Lower lobe of right lung (tissue), 2 donors: Measurements from ENCODE around the gene UBE2J2. TPM values are rescaled to one million over a fixed set of nuclear protein-coding genes. Genes with fewer than 3 reads are reported as not detected.
A peak's percentile ranks its signal among the peaks of the same experiment; 100 is the strongest.

Source experiments
- ATAC-seq, 2 donors: fragments of 200-7000 bp; cut with Tn5 transposase; one replicate each; pipeline ENCODE4 v1.9.1; 2020 to 2022; ENCODE audit warnings: mild to moderate bottlenecking in 2 of 2, moderate library complexity in 2 of 2
- DNase-seq: peaks from one replicate; pipeline ENCODE4 v3.0.0-alpha.2; 2020
- H3K27ac ChIP-seq: fragments of 200-600 bp; one replicate; pipeline ENCODE4 v1.8.0; 2022
- H3K27me3 ChIP-seq: fragments of 200-600 bp; one replicate; pipeline ENCODE4 v1.8.0; 2022; ENCODE audit warnings: low read depth
- H3K36me3 ChIP-seq: fragments of 200-600 bp; one replicate; pipeline ENCODE4 v1.8.0; 2022; ENCODE audit warnings: mild to moderate bottlenecking
- H3K4me1 ChIP-seq: fragments of 200-600 bp; one replicate; pipeline ENCODE4 v1.8.0; 2022
- H3K4me3 ChIP-seq: fragments of 200-600 bp; one replicate; pipeline ENCODE4 v1.8.0; 2022; ENCODE audit warnings: mild to moderate bottlenecking
- H3K9me3 ChIP-seq: fragments of 200-600 bp; one replicate; pipeline ENCODE4 v1.8.0; 2022
- intact Hi-C: fragments of 100-400 bp; cut with DNase I; formaldehyde crosslinking; loops from one replicate; pipeline ENCODE4 v1.11.0; 2022
- total RNA-seq: library from RNA; stranded (reverse); fragmentation: NEBNext Ultra II Directional; extraction: Animal tissue kit (Norgen Biotek cat#: 25700); gene quantifications from one replicate; pipeline ENCODE4 v1.2.1, GENCODE V29; 2021
- TF ChIP-seq, protein P1 (sequence below): fragments of 200-600 bp; IDR thresholded peaks from one replicate; pipeline ENCODE4 v1.8.0; 2022; ENCODE audit warnings: antibody characterized with exemption, mild to moderate bottlenecking
- donor health status: DM: no; HTN: yes; CAD: no; lungs with severe emphysema.

UBE2J2 gene
- total RNA-seq, 1 donor from 2014 or later, result 49.9 TPM

DNA sequence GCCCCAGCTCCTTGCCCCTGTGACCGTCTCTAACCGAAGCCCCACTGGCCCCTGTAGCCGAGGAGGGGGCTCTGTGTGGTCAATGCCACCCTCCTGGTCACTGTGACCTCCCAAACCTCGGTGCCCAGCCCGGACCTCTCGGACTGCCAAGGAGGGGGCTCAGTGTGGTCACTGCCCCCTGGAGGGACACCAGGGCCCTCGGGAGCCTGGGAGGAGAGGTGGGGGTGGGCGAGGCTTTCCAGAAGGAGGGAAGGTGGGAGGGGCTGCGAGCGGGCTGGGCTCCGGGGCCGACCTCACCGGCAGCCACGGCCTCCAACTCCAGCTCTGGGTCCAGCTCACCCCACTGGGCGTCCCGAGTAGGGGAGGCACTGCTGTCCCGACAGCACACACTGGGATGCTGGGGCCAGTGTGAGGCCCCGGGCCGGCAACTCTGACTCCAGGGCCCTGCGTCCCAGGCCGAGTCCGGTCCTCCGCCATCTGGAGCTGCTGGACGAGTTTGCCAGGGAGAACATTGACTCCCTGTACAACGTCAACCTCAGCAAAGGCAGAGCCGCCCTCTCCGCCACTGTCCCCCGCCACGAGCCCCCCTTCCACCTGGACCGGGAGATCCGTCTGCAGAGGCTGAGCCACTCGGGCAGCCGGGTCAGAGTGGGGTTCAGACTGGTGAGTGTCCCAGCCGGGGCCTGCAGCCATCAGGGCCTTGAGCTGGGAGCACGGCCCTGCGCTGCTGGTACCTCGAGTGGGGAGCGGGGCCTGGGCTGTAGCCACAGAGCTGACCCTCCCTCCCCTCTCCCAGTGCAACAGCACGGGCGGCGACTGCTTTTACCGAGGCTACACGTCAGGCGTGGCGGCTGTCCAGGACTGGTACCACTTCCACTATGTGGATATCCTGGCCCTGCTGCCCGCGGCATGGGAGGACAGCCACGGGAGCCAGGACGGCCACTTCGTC lies 12.9 kb upstream of the UBE2J2 start:
- H3K4me1 ChIP-seq, result peaks cover 4% of the 10 kb centered on the region
- ATAC-seq (no peak), DNase-seq (peak; percentile 43)
- peaks cover 29% of the 10 kb centered on the region for H3K27me3 ChIP-seq
- H3K27ac ChIP-seq, result no peak overlapping the region
- H3K9me3 ChIP-seq, result no peaks in the 10 kb centered on the region
- no peak overlapping the region for H3K4me3 ChIP-seq
- H3K36me3 ChIP-seq, result no peaks in the 10 kb centered on the region
- TF ChIP-seq, protein P1, sequence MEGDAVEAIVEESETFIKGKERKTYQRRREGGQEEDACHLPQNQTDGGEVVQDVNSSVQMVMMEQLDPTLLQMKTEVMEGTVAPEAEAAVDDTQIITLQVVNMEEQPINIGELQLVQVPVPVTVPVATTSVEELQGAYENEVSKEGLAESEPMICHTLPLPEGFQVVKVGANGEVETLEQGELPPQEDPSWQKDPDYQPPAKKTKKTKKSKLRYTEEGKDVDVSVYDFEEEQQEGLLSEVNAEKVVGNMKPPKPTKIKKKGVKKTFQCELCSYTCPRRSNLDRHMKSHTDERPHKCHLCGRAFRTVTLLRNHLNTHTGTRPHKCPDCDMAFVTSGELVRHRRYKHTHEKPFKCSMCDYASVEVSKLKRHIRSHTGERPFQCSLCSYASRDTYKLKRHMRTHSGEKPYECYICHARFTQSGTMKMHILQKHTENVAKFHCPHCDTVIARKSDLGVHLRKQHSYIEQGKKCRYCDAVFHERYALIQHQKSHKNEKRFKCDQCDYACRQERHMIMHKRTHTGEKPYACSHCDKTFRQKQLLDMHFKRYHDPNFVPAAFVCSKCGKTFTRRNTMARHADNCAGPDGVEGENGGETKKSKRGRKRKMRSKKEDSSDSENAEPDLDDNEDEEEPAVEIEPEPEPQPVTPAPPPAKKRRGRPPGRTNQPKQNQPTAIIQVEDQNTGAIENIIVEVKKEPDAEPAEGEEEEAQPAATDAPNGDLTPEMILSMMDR, result no peak
- intact Hi-C loops, result no loop called here

DNA sequence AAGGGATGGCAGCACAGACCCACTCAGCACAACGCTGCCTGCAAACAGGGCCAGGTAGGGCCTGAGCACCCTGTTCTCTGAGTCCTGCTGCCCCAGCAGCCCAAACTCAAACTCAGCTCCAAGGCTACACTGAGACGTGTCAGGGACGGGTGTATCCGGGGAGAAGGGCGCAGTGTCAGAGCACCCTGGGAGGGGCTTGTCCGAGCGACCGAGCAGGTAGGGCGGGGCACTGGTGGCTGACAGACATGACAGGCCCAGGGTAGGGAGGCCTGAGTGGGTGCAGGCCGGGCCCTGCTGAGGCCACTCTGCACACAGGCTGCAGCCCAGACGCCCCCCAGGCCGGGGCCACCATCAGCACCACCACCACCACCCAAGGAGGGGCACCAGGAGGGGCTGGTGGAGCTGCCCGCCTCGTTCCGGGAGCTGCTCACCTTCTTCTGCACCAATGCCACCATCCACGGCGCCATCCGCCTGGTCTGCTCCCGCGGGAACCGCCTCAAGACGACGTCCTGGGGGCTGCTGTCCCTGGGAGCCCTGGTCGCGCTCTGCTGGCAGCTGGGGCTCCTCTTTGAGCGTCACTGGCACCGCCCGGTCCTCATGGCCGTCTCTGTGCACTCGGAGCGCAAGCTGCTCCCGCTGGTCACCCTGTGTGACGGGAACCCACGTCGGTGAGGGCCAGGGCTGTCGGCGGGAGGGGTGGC lies 12.1 kb upstream of the UBE2J2 start:
- TF ChIP-seq, protein P1, result no peak
- Histone ChIP-seq H3K9me3 (no peaks in the 10 kb centered on the region), H3K27me3 (peaks cover 29% of the 10 kb centered on the region), H3K27ac (no peak overlapping the region), H3K4me3 (no peak overlapping the region), H3K36me3 (no peaks in the 10 kb centered on the region), H3K4me1 (peaks cover 5% of the 10 kb centered on the region)
- DNase-seq, result peak; percentile 42
- intact Hi-C loops, result no loop called here
- ATAC-seq, result no peak

DNA sequence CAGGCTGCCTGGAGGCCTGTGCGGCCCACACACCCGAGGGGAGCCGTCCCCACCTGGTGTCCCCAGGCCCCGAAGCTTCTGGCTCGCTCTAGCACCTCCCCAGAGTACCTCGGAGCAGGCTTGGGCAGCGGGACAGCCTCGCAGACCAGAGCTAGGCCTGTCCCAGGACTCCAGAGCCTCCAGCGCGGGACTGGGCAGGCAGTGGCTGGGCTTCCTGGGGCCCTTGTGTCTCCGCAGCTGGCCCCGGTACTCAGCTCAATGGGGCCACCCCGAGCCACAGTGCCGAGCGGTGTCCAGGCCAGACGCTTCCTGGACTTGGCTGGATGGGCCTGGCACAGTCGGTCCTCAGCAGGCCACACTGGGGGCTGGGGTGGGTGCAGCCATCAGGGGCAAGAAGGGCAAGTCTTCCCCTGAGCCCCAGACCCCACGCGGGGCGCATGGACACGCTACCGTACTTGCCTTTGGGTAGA lies 11.5 kb upstream of the UBE2J2 start:
- TF ChIP-seq, protein P1, result no peak
- DNase-seq (no peak), ATAC-seq (no peak)
- H3K27me3 ChIP-seq, result peaks cover 29% of the 10 kb centered on the region
- no peak overlapping the region for H3K27ac ChIP-seq
- H3K4me3 ChIP-seq, result no peak overlapping the region
- no peaks in the 10 kb centered on the region for H3K9me3 ChIP-seq
- intact Hi-C loops, result no loop called here
- no peaks in the 10 kb centered on the region for H3K36me3 ChIP-seq
- peaks cover 5% of the 10 kb centered on the region for H3K4me1 ChIP-seq

DNA sequence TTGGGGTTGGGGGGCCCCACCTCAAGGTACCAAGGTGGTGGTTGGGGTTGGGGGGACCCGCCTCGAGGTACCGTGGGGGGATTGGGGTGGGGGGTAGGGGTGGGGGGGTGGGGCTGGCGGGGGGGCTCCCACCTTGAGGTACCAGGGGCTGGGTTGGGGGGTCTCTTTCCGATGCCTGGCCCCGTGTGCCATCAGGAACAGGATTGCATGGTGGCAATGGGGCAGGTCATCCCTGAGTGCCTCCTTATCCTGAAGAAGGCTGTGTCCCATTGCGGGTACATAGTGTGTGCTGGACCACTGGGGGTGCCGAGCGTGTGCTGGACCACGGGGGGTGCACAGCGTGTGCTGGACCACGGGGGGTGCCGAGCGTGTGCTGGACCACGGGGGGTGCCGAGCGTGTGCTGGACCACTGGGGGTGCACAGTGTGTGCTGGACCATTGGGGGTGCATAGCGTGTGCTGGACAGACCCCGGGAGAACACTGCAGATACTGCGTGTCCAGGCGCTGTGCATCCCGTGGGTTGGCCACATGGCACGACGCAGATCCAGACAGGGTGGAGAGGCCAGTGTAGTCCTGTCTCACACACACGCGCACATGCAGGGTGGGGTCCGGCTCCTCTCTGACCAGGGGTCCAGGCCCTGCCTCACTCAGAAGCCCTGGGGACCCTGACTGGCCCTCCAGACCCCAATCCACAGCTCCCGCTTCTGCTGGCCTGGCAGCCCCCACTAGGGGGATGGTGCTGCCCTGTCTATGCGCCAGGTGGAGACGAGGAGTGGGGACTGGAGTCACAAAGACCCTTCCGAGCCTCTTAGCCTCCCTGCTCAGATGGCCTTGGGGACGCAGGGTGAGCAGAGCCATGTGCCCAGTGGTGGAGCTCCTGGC lies 10.8 kb upstream of the UBE2J2 start:
- Histone ChIP-seq H3K4me3 (no peak overlapping the region), H3K9me3 (no peaks in the 10 kb centered on the region), H3K4me1 (peaks cover 5% of the 10 kb centered on the region), H3K27me3 (peaks cover 29% of the 10 kb centered on the region), H3K27ac (no peak overlapping the region), H3K36me3 (no peaks in the 10 kb centered on the region)
- intact Hi-C loops, result no loop called here
- TF ChIP-seq, protein P1, result no peak
- peak; percentile 28 for DNase-seq
- ATAC-seq, result no peak

DNA sequence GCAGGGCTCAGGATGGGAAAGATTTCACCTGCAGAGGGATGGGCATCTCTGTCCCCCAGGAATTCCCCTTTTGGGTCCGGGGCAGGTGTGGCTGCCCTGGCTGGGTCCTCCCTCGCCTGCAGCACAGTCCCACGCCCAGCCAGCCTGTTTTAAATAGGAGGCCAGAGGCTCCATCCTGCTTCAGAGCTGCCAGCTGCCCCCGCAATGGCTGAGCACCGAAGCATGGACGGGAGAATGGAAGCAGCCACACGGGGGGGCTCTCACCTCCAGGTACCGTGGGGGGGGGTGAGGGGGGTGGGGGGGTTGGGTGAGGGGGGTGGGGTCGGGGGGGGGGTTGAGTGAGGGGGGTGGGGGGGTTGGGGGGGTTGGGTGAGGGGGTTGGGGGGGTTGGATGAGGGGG lies 10.2 kb upstream of the UBE2J2 start:
- Histone ChIP-seq H3K27me3 (peaks cover 29% of the 10 kb centered on the region), H3K9me3 (no peaks in the 10 kb centered on the region), H3K4me1 (peaks cover 5% of the 10 kb centered on the region), H3K27ac (no peak overlapping the region), H3K4me3 (no peak overlapping the region), H3K36me3 (no peaks in the 10 kb centered on the region)
- DNase-seq (no peak), ATAC-seq (no peak)
- intact Hi-C loops, result no loop called here
- TF ChIP-seq, protein P1, result no peak
